WTC11 (cell line): ENCODE data around the gene PHACTR3.

Source experiments
- ATF3 ChIP-seq: sonication (generic); formaldehyde crosslinking; conservative IDR thresholded peaks from 2 replicates; pipeline ENCODE4 v1.8.1; 2022; ENCODE audit warnings: mild to moderate bottlenecking, missing genetic modification reagents
- CTCF ChIP-seq: fragments of 200-600 bp; IDR thresholded peaks from 2 replicates; pipeline ENCODE4 v1.8.0; 2022; ENCODE audit warnings: antibody characterized with exemption
- MLX ChIP-seq: sonication (generic); formaldehyde crosslinking; IDR thresholded peaks from 2 replicates; pipeline ENCODE4 v1.8.1; 2023; ENCODE audit warnings: mild to moderate bottlenecking, missing genetic modification reagents, moderate library complexity
- TP53 ChIP-seq: sonication (generic); formaldehyde crosslinking; IDR thresholded peaks from 2 replicates; pipeline ENCODE4 v1.8.1; 2023; ENCODE audit warnings: mild to moderate bottlenecking, missing genetic modification reagents
- USF2 ChIP-seq: sonication (generic); formaldehyde crosslinking; IDR thresholded peaks from 2 replicates; pipeline ENCODE4 v1.8.1; 2023; ENCODE audit warnings: mild to moderate bottlenecking, missing genetic modification reagents, moderate library complexity
- ZNF416 ChIP-seq: fragments of 250-450 bp; sonication (Bioruptor Pico); IDR thresholded peaks from 2 replicates; pipeline ENCODE4 v1.9.0; 2021; ENCODE audit warnings: mild to moderate bottlenecking, inconsistent platforms

- no peak for TF ChIP-seq USF2 (CRISPR knock-in tag)
- TF ChIP-seq MLX (CRISPR knock-in tag) = no peak
- no peak for TF ChIP-seq TP53 (CRISPR knock-in tag)
- no peak for TF ChIP-seq CTCF
- no peak for TF ChIP-seq ZNF416 (CRISPR knock-in tag)
- no peak for TF ChIP-seq ATF3
These were observed 180.0 kb downstream of the PHACTR3 start for GRCh38 chr20:59784365-59784764.
